Measurements from ENCODE around the gene ARHGAP36. TPM values are rescaled to one million over a fixed set of nuclear protein-coding genes. Genes with fewer than 3 reads are reported as not detected.

ARHGAP36 gene
- total RNA-seq, 2 experiments from 2014 or later = not detected

GRCh38 chrX:131054906-131055305, 3.2 kb upstream of the ARHGAP36 start:
- Histone ChIP-seq H3K4me2 (ENCODE audit: low read length) (no peak overlapping the region), H3K9me3 (ENCODE audit: low read length) (no peaks in the 10 kb centered on the region), H3K27ac (ENCODE audit: low read depth, low read length, poor library complexity, severe bottlenecking) (no peak overlapping the region), H3K36me3 (ENCODE audit: insufficient read depth, low read length) (no peaks in the 10 kb centered on the region), H3K9me2 (ENCODE audit: insufficient read depth, low read length) (no peaks in the 10 kb centered on the region), H4K20me1 (ENCODE audit: insufficient read depth, low read length) (no peaks in the 10 kb centered on the region), H2AFZ (ENCODE audit: low read length) (no peak overlapping the region), H3K4me3 (ENCODE audit: low read depth, low read length, poor library complexity, severe bottlenecking) (no peak overlapping the region), H3K4me1 (ENCODE audit: insufficient read depth, low read length, poor library complexity, severe bottlenecking) (no peaks in the 10 kb centered on the region), H3K79me2 (ENCODE audit: insufficient read depth, low read depth, low read length) (no peaks in the 10 kb centered on the region)
- no peak for TF ChIP-seq CTCF (conservative IDR thresholded peaks at IDR 0.05; ENCODE audit: low read length)
- TF ChIP-seq EZH2phosphoT487 (IDR thresholded peaks at IDR 0.05; ENCODE audit: borderline replicate concordance, low read depth, low read length) = no peak
- no TSS peak for BruUV-seq (replicated peaks)
- ChIA-PET POLR2A (no interaction called here), CTCF (ENCODE audit: unreplicated experiment) (no interaction called here)
- DNase-seq (ENCODE audit: low spot score) = no peak
- intact Hi-C loops (cut with micrococcal nuclease; ENCODE audit: unreplicated experiment) = no loop called here

GRCh38 chrX:131057706-131058105, 440 bp upstream of the ARHGAP36 start:
- H3K4me3 ChIP-seq (ENCODE audit: low read depth, low read length, poor library complexity, severe bottlenecking) = no peak overlapping the region
- no peak overlapping the region for H3K27ac ChIP-seq (ENCODE audit: low read depth, low read length, poor library complexity, severe bottlenecking)
- DNase-seq (ENCODE audit: low spot score) = no peak
- CTCF ChIA-PET (ENCODE audit: unreplicated experiment) = no interaction called here
- H3K9me2 ChIP-seq (ENCODE audit: insufficient read depth, low read length) = no peaks in the 10 kb centered on the region
- H4K20me1 ChIP-seq (ENCODE audit: insufficient read depth, low read length) = no peaks in the 10 kb centered on the region
- H3K36me3 ChIP-seq (ENCODE audit: insufficient read depth, low read length) = no peaks in the 10 kb centered on the region
- no peak overlapping the region for H3K4me2 ChIP-seq (ENCODE audit: low read length)
- no peaks in the 10 kb centered on the region for H3K4me1 ChIP-seq (ENCODE audit: insufficient read depth, low read length, poor library complexity, severe bottlenecking)
- intact Hi-C loops (cut with micrococcal nuclease; ENCODE audit: unreplicated experiment) = no loop called here
- TF ChIP-seq CTCF (conservative IDR thresholded peaks at IDR 0.05; ENCODE audit: low read length) = no peak
- no peak for TF ChIP-seq EZH2phosphoT487 (IDR thresholded peaks at IDR 0.05; ENCODE audit: borderline replicate concordance, low read depth, low read length)
- H3K9me3 ChIP-seq (ENCODE audit: low read length) = no peaks in the 10 kb centered on the region
- POLR2A ChIA-PET = no interaction called here
- H2AFZ ChIP-seq (ENCODE audit: low read length) = no peak overlapping the region
- BruUV-seq (replicated peaks) = no TSS peak
- no peaks in the 10 kb centered on the region for H3K79me2 ChIP-seq (ENCODE audit: insufficient read depth, low read depth, low read length)

- H3K9me3 ChIP-seq (ENCODE audit: low read length) = no peaks in the 10 kb centered on the region
- H3K36me3 ChIP-seq (ENCODE audit: insufficient read depth, low read length) = no peaks in the 10 kb centered on the region
- intact Hi-C loops (cut with micrococcal nuclease; ENCODE audit: unreplicated experiment) = no loop called here
- no peak overlapping the region for H3K4me3 ChIP-seq (ENCODE audit: low read depth, low read length, poor library complexity, severe bottlenecking)
- no TSS peak for BruUV-seq (replicated peaks)
- no peak overlapping the region for H2AFZ ChIP-seq (ENCODE audit: low read length)
- no peaks in the 10 kb centered on the region for H3K79me2 ChIP-seq (ENCODE audit: insufficient read depth, low read depth, low read length)
- ChIA-PET CTCF (ENCODE audit: unreplicated experiment) (no interaction called here), POLR2A (no interaction called here)
- H3K27ac ChIP-seq (ENCODE audit: low read depth, low read length, poor library complexity, severe bottlenecking) = no peak overlapping the region
- no peaks in the 10 kb centered on the region for H3K9me2 ChIP-seq (ENCODE audit: insufficient read depth, low read length)
- H3K4me1 ChIP-seq (ENCODE audit: insufficient read depth, low read length, poor library complexity, severe bottlenecking) = no peaks in the 10 kb centered on the region
- H4K20me1 ChIP-seq (ENCODE audit: insufficient read depth, low read length) = no peaks in the 10 kb centered on the region
- no peak overlapping the region for H3K4me2 ChIP-seq (ENCODE audit: low read length)
- no peak for DNase-seq (ENCODE audit: low spot score)
- TF ChIP-seq CTCF (conservative IDR thresholded peaks at IDR 0.05; ENCODE audit: low read length) = no peak
- no peak for TF ChIP-seq EZH2phosphoT487 (IDR thresholded peaks at IDR 0.05; ENCODE audit: borderline replicate concordance, low read depth, low read length)
Observed at GRCh38 chrX:131059246-131059645, 1.1 kb downstream of the ARHGAP36 start.

Measured in OCI-LY7 (cell line).